Esophagus (tissue), 2 donors: Measurements from ENCODE around the gene TBC1D22B. TPM values are rescaled to one million over a fixed set of nuclear protein-coding genes. Genes with fewer than 3 reads are reported as not detected.
"Not testable (repeated sequence)": the region's sequence is repeated elsewhere in the genome, so short reads cannot be mapped to it uniquely, and the experiment has no call there.

Source experiments
- H3K27ac ChIP-seq, 2 donors: one replicate each; pipeline ENCODE4 v1.5.1; 2013; ENCODE audit warnings: low read depth in 2 of 2, mild to moderate bottlenecking in 2 of 2, inconsistent platforms in 1 of 2, low read length in 1 of 2, moderate library complexity in 1 of 2
- H3K27me3 ChIP-seq, 2 donors: one replicate each; pipeline ENCODE4 v1.6.1; 2013; ENCODE audit warnings: low read length in 2 of 2, control low read depth in 1 of 2, mild to moderate bottlenecking in 1 of 2; ENCODE audit not compliant: insufficient read depth in 2 of 2, control insufficient read depth in 1 of 2
- H3K36me3 ChIP-seq, 2 donors: one replicate each; pipeline ENCODE4 v1.6.1; 2013; ENCODE audit warnings: low read length in 1 of 2; ENCODE audit not compliant: control insufficient read depth in 2 of 2, insufficient read depth in 2 of 2
- H3K4me1 ChIP-seq, 2 donors: one replicate each; pipeline ENCODE4 v1.6.1; 2013; ENCODE audit warnings: low read length in 1 of 2; ENCODE audit not compliant: control insufficient read depth in 2 of 2, insufficient read depth in 2 of 2
- H3K4me3 ChIP-seq, 2 donors: one replicate each; pipeline ENCODE4 v1.5.1; 2013; ENCODE audit warnings: low read length in 2 of 2, mild to moderate bottlenecking in 2 of 2, low read depth in 1 of 2, moderate library complexity in 1 of 2
- H3K9me3 ChIP-seq, 2 donors: one replicate each; pipeline ENCODE4 v1.6.1; 2013; ENCODE audit warnings: mild to moderate bottlenecking in 2 of 2, low read depth in 1 of 2, low read length in 1 of 2, moderate library complexity in 1 of 2; ENCODE audit not compliant: control insufficient read depth in 2 of 2, insufficient read depth in 1 of 2
- WGBS, 2 donors: extraction: QIAGEN DNeasy Blood & Tissue Kit; methylation state at CpG; one replicate each; pipeline ENCODE4 v1.1.7; 2013; 5-methylcytosine and 5-hydroxymethylcytosine counted together
- polyA plus RNA-seq, 2 donors: library from polyadenylated mRNA; stranded (reverse); fragments of 200-250 nt; gene quantifications; one replicate each; pipeline ENCODE4 v1.2.3, GENCODE V29; 2013
- donor health status: healthy with polysubstance abuse.
- donor health status: Bipolar disorder and iron deficiency.

The TBC1D22B gene
- polyA plus RNA-seq, 2 donors, result 6.9 to 9.1 TPM

DNA sequence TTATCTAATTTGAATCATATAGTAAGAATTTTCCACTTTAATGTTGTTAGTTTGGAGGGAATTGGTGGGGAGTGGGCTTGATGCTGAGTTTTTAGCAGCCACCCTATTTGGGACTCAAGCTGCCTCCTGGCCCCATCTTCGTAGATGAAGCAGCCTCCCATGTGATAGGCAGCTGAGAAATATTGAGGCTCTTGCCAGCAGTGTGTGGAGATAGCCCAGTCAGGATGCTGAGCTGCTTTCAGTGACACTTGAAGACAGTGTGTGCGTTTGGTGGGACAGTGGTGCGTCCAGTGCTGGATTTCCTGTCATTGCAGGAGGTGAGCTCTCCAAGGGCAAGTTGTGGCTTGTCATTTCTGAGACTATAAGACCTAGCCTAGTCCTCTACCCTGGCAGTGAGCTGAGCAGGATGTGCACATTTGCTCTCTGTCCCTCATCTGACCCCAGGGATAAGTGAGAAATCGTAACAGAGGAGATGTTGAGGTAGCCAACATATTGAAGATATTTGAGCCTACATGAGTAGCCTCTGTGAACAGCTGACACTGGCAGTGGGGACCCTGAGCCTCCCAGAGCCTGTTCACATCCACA, 48.4 kb downstream of the TBC1D22B start:
- 77 to 78% methylated on average over 4 of the region's 4 CpGs for WGBS, 2 donors
- Histone ChIP-seq H3K4me3 (no peak overlapping the region), H3K4me1 (peaks cover 0 to 3% of the 10 kb centered on the region in 2 donors), H3K27ac (peak overlapping the region in 1 of 2 donors; percentile 37), H3K9me3 (no peaks in the 10 kb centered on the region), H3K27me3 (no peaks in the 10 kb centered on the region), H3K36me3 (peaks cover 0 to 10% of the 10 kb centered on the region in 2 donors)

GRCh38 chr6:37306624-37307222, 49.2 kb downstream of the TBC1D22B start:
- peaks cover 0 to 3% of the 10 kb centered on the region in 2 donors for H3K4me1 ChIP-seq

GRCh38 chr6:37307484-37307883, 49.9 kb downstream of the TBC1D22B start:
- not testable (repeated sequence) for H3K9me3 ChIP-seq, H3K4me3 ChIP-seq, H3K27me3 ChIP-seq, H3K36me3 ChIP-seq, H3K4me1 ChIP-seq
- peak overlapping the region; percentile 29 to 53 for H3K27ac ChIP-seq
- 74 to 76% methylated on average over 10 of the region's 10 CpGs for WGBS, 2 donors

More at GRCh38 chr6:37306624-37307222, 49.2 kb downstream of the TBC1D22B start:
- Histone ChIP-seq H3K4me3 (no peak overlapping the region), H3K36me3 (peaks cover 0 to 8% of the 10 kb centered on the region in 2 donors), H3K9me3 (no peaks in the 10 kb centered on the region), H3K27ac (no peak overlapping the region), H3K27me3 (no peaks in the 10 kb centered on the region)
- WGBS, 2 donors, result 91 to 93% methylated on average over 4 of the region's 4 CpGs

GRCh38 chr6:37308069-37308815, 50.7 kb downstream of the TBC1D22B start:
- Histone ChIP-seq H3K27ac (peak overlapping the region; percentile 29 to 53), H3K4me1 (peaks cover 0 to 3% of the 10 kb centered on the region in 2 donors)

GRCh38 chr6:37309046-37309445, 51.5 kb downstream of the TBC1D22B start:
- Histone ChIP-seq H3K4me3 (no peak overlapping the region), H3K27ac (no peak overlapping the region), H3K4me1 (peaks cover 0 to 3% of the 10 kb centered on the region in 2 donors), H3K9me3 (no peaks in the 10 kb centered on the region), H3K27me3 (no peaks in the 10 kb centered on the region), H3K36me3 (peaks cover under 1 to 17% of the 10 kb centered on the region in 2 donors)
- WGBS, 2 donors, result 94 to 96% methylated on average over 1 of the region's 1 CpG

More at GRCh38 chr6:37308069-37308815, 50.7 kb downstream of the TBC1D22B start:
- peaks cover 0 to 10% of the 10 kb centered on the region in 2 donors for H3K36me3 ChIP-seq
- no peaks in the 10 kb centered on the region for H3K27me3 ChIP-seq
- H3K4me3 ChIP-seq, result no peak overlapping the region
- WGBS, 2 donors, result 38 to 42% methylated on average over 5 of the region's 5 CpGs
- no peaks in the 10 kb centered on the region for H3K9me3 ChIP-seq

DNA sequence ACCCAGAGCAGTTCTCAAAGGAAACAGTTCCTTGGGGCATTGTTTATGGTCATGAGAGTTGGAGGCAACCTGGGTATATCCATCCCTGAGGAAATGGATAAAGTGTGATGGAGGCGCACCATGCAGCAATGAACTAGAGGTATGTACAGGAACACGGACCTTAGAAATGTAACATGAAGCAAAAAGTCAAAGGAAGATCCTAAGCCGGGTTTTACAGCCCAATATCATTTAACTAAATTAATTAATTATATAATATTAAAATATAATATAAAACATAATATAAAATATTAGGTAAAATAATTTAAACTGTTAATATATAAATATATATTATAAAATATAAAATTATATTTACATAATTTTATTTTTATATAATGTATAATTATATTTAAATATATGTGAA, 52.1 kb downstream of the TBC1D22B start:
- no peak overlapping the region for H3K4me3 ChIP-seq
- no peak overlapping the region for H3K27ac ChIP-seq
- no peaks in the 10 kb centered on the region for H3K27me3 ChIP-seq
- H3K9me3 ChIP-seq, result no peaks in the 10 kb centered on the region
- H3K4me1 ChIP-seq, result peaks cover 0 to 3% of the 10 kb centered on the region in 2 donors
- 66 to 79% methylated on average over 3 of the region's 3 CpGs for WGBS, 2 donors
- peaks cover 4 to 20% of the 10 kb centered on the region in 2 donors for H3K36me3 ChIP-seq

DNA sequence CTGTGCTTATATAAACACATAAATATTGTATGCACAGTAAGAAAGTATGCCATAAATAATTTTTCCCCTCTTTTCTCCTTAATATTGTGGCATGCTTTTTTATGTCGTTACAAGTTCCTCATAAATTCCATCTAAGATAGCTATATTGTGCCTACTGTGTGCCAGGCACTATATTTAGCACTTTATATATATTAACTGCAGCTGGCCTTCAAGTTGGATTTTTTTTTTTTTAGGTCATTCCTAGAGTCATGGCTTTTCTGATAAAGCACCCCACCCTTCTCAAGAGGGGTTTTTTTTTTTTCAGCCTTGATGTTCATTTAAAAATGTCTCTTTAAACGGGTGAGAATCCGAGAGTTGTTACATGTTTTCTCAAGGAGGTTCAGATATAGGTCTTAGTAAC, 53.4 kb downstream of the TBC1D22B start:
- Histone ChIP-seq H3K27me3 (no peaks in the 10 kb centered on the region), H3K27ac (no peak overlapping the region), H3K4me1 (peaks cover 0 to under 1% of the 10 kb centered on the region in 2 donors), H3K4me3 (no peak overlapping the region), H3K36me3 (peaks cover 4 to 18% of the 10 kb centered on the region in 2 donors), H3K9me3 (no peaks in the 10 kb centered on the region)
- WGBS, 2 donors, result 93 to 94% methylated on average over 3 of the region's 3 CpGs

DNA sequence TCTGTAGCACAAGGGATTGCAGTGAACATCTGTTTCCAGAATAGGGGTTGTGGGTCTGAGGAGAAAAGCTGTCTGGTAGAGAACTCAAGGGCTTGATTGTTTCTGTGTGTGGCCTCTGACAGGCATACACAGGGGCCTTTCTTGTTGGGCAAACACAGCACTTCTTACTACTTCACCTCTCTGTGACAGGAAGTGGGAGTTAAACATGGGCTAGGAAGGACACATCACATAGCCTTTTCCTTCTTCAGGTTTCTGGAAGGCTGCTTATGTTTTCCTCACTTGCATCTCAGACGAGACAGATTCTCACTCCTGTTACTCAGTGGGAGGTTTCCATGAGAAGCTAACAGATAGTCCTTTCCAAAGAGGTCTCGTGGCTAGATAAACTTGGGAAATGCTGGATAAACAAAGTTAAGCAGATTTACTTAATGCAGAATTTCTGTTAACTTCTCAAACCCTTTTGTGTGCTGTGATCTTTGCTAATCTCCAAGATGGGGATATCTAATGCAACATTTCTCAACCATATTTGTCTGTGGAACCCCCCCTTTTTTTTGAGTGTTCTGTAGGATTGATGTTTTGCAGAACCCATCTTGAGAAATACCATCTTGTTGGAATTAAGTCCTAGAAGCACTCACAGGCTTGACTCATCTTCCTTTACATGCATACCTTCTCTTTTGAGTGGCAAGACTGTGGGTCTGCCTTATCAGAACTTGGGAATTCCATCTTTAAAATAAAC, 54.3 kb downstream of the TBC1D22B start:
- no peaks in the 10 kb centered on the region for H3K9me3 ChIP-seq
- WGBS, 2 donors, result 68 to 76% methylated on average over 2 of the region's 2 CpGs
- peak overlapping the region in 1 of 2 donors; percentile 29 for H3K27ac ChIP-seq
- H3K4me1 ChIP-seq, result no peaks in the 10 kb centered on the region
- no peaks in the 10 kb centered on the region for H3K27me3 ChIP-seq
- H3K4me3 ChIP-seq, result no peak overlapping the region
- H3K36me3 ChIP-seq, result peaks cover 4 to 25% of the 10 kb centered on the region in 2 donors

DNA sequence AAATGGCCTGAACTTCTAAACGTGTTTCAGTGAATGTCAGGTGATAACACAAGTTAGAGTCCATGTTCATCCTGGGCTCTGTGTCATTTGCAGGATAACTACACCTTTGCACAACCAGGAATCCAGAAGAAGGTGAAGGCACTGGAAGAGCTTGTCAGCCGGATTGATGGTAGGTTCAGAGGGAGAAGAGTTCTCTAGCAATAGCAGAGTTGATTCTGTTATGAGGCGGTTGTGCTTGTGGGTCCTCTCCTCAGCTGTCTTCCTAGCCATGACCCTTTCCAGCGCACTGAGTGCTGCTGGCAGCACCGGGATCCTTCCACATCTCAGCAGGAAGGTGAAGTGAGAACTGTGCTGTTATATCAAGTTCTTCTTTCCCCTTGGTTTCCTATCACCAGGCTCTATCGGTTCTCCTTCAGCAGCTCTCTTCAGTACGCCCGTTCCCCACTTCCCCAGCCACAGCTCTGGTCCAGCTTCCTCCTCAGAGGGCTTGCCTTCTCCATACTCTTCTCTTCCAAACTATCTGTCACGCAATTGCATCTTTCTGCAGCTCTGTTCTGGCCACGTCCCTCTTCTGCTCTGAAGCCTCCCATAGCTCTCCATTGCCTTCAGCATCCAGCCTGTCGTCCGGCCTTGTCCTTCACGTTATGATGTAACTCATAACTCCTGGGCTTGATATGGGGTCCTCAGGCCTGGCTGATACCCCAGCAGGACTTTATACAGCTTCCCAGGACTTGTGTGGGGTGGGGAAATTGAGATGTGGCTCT, 56.3 kb downstream of the TBC1D22B start:
- H3K27ac ChIP-seq, result no peak overlapping the region
- H3K27me3 ChIP-seq, result no peaks in the 10 kb centered on the region
- 90 to 91% methylated on average over 13 of the region's 13 CpGs for WGBS, 2 donors
- H3K4me3 ChIP-seq, result no peak overlapping the region
- H3K36me3 ChIP-seq, result peaks cover 4 to 38% of the 10 kb centered on the region in 2 donors
- H3K4me1 ChIP-seq, result peaks cover 0 to 2% of the 10 kb centered on the region in 2 donors
- no peaks in the 10 kb centered on the region for H3K9me3 ChIP-seq
